ENCODE data around the gene TCN1.

DNA sequence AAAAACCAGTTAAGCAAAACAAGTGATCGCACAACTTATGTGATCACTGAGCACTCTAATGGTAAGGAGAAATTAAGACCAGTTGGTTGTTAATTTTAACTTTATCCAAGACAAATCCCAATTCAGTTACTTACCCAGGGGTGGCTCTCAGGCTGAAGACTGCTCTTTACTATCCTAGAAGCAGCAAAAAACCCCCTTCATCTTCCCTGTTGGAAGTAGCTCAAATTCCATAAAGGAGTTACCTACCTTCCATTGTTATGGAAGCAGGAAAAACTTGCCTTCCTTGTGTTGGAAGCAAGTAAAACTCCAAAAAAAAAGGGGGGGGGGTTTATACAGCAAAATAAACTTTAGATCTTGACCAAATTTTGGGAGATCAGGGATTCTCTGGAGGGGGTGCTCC is 50.5 kb downstream of the TCN1 start:
- TF ChIP-seq, protein P1, sequence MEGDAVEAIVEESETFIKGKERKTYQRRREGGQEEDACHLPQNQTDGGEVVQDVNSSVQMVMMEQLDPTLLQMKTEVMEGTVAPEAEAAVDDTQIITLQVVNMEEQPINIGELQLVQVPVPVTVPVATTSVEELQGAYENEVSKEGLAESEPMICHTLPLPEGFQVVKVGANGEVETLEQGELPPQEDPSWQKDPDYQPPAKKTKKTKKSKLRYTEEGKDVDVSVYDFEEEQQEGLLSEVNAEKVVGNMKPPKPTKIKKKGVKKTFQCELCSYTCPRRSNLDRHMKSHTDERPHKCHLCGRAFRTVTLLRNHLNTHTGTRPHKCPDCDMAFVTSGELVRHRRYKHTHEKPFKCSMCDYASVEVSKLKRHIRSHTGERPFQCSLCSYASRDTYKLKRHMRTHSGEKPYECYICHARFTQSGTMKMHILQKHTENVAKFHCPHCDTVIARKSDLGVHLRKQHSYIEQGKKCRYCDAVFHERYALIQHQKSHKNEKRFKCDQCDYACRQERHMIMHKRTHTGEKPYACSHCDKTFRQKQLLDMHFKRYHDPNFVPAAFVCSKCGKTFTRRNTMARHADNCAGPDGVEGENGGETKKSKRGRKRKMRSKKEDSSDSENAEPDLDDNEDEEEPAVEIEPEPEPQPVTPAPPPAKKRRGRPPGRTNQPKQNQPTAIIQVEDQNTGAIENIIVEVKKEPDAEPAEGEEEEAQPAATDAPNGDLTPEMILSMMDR (IDR thresholded peaks at IDR 0.05; ENCODE audit: low read depth, low read length, missing input control): no peak
- no peak for TF ChIP-seq RXRA (IDR thresholded peaks at IDR 0.05)
- no peak for TF ChIP-seq YY1 (IDR thresholded peaks at IDR 0.05)
